IMR-90 (cell line): ENCODE measurements around the gene PTPN13. TPM values are rescaled to one million over a fixed set of nuclear protein-coding genes. Genes with fewer than 3 reads are reported as not detected.

Experiments used
- ATAC-seq: fragments of 200-7000 bp; cut with Tn5 transposase; 2 replicates; pipeline ENCODE4 v1.9.1; 2020; ENCODE audit warnings: low read depth, mild to moderate bottlenecking, moderate library complexity
- BruUV-seq: library from RNA; stranded (reverse); fragments of 400-500 nt; replicated peaks from 2 replicates; lab custom pipeline; 2021; lab: Mats Ljungman, UMichigan
- CTCF ChIA-PET: fragments of 300-600 bp; formaldehyde crosslinking; extraction: SDS; loops from one replicate; lab custom pipeline; 2021; ENCODE audit warnings: antibody characterized with exemption; lab: Yijun Ruan, JAX
- POLR2A ChIA-PET: fragments of 300-600 bp; sonication (Branson Sonifier 250); formaldehyde crosslinking; loops from one replicate; lab custom pipeline; 2022; ENCODE audit warnings: antibody characterized with exemption; ENCODE audit not compliant: unreplicated experiment; lab: Charles Lee
- DNase-seq: peaks from one replicate; pipeline ENCODE4 v3.0.0; 2013
- H2AFZ ChIP-seq: replicated peaks from 2 replicates; pipeline ENCODE3; 2013; ENCODE audit warnings: low read length, mild to moderate bottlenecking; ENCODE audit not compliant: poor library complexity
- H2AK5ac ChIP-seq: 2 replicates; pipeline ENCODE4 v1.6.1; 2013; ENCODE audit warnings: low read depth, low read length, inconsistent platforms
- H2AK9ac ChIP-seq: replicated peaks from 2 replicates; pipeline ENCODE3; 2013; ENCODE audit warnings: mild to moderate bottlenecking, low read depth, low read length, moderate library complexity; ENCODE audit not compliant: poor library complexity
- H2BK120ac ChIP-seq: 2 replicates; pipeline ENCODE4 v1.6.1; 2013; ENCODE audit warnings: low read depth, low read length, inconsistent platforms
- H2BK15ac ChIP-seq: 3 replicates; pipeline ENCODE4 v1.6.1; 2013; ENCODE audit warnings: low read depth, low read length, inconsistent platforms
- H2BK20ac ChIP-seq: 2 replicates; pipeline ENCODE4 v1.6.1; 2013; ENCODE audit warnings: low read depth, mild to moderate bottlenecking, inconsistent platforms, low read length, moderate library complexity
- H2BK5ac ChIP-seq: 2 replicates; pipeline ENCODE4 v1.6.1; 2013; ENCODE audit warnings: mild to moderate bottlenecking, low read depth, low read length, inconsistent platforms; ENCODE audit not compliant: poor library complexity, severe bottlenecking
- H3K14ac ChIP-seq: replicated peaks from 2 replicates; pipeline ENCODE4 v1.6.1; 2013; ENCODE audit warnings: low read depth, low read length, inconsistent platforms
- H3K18ac ChIP-seq: 2 replicates; pipeline ENCODE4 v1.6.1; 2013; ENCODE audit warnings: low read depth, low read length, control low read depth
- H3K23ac ChIP-seq: 2 replicates; pipeline ENCODE4 v1.6.1; 2013; ENCODE audit warnings: low read depth, low read length, inconsistent platforms
- H3K27ac ChIP-seq: 2 replicates; pipeline ENCODE4 v1.5.1; 2013; ENCODE audit warnings: mild to moderate bottlenecking, control low read depth, low read length; ENCODE audit not compliant: insufficient read depth
- H3K27me3 ChIP-seq: 2 replicates; pipeline ENCODE4 v1.6.1; 2013; ENCODE audit warnings: low read length; ENCODE audit not compliant: control insufficient read depth, insufficient read depth
- H3K36me3 ChIP-seq: 2 replicates; pipeline ENCODE4 v1.6.1; 2013; ENCODE audit warnings: low read length, mixed read lengths; ENCODE audit not compliant: control insufficient read depth, insufficient read depth
- H3K4ac ChIP-seq: 2 replicates; pipeline ENCODE4 v1.6.1; 2013; ENCODE audit warnings: low read depth, low read length, inconsistent platforms
- H3K4me1 ChIP-seq: 2 replicates; pipeline ENCODE4 v1.6.1; 2013; ENCODE audit warnings: low read length, mixed read lengths; ENCODE audit not compliant: control insufficient read depth, insufficient read depth
- H3K4me2 ChIP-seq: 2 replicates; pipeline ENCODE4 v1.6.1; 2013; ENCODE audit warnings: low read depth, mild to moderate bottlenecking, control low read depth, low read length, moderate library complexity
- H3K4me3 ChIP-seq: 2 replicates; pipeline ENCODE4 v1.5.1; 2013; ENCODE audit warnings: low read depth, mild to moderate bottlenecking, control low read depth, low read length, moderate library complexity; ENCODE audit not compliant: insufficient read depth
- H3K56ac ChIP-seq: 2 replicates; pipeline ENCODE4 v1.6.1; 2013; ENCODE audit warnings: low read length, inconsistent platforms; ENCODE audit not compliant: insufficient read depth; ENCODE audit errors: extremely low read depth
- H3K79me1 ChIP-seq, 2 experiments: 2 replicates each; pipeline ENCODE4 v1.6.1; 2013; ENCODE audit warnings: low read length in 2 of 2, inconsistent platforms in 1 of 2, low read depth in 1 of 2
- H3K9ac ChIP-seq: 2 replicates; pipeline ENCODE4 v1.6.1; 2013; ENCODE audit warnings: low read depth, low read length, control low read depth
- H3K9me1 ChIP-seq: 2 replicates; pipeline ENCODE4 v1.6.1; 2013; ENCODE audit warnings: low read length, inconsistent platforms; ENCODE audit not compliant: insufficient read depth
- H3K9me3 ChIP-seq: 2 replicates; pipeline ENCODE4 v1.6.1; 2013; ENCODE audit warnings: low read length; ENCODE audit not compliant: control insufficient read depth, insufficient read depth
- H4K20me1 ChIP-seq: 2 replicates; pipeline ENCODE4 v1.6.1; 2013; ENCODE audit warnings: low read length, inconsistent platforms; ENCODE audit not compliant: insufficient read depth
- H4K5ac ChIP-seq: 2 replicates; pipeline ENCODE4 v1.6.1; 2013; ENCODE audit warnings: mild to moderate bottlenecking, low read depth, low read length, control low read depth
- H4K8ac ChIP-seq, 2 experiments: 2 replicates each; pipeline ENCODE4 v1.6.1; 2013; ENCODE audit warnings: low read depth in 2 of 2, low read length in 2 of 2, control low read depth in 1 of 2, inconsistent platforms in 1 of 2
- H4K91ac ChIP-seq: 2 replicates; pipeline ENCODE4 v1.6.1; 2013; ENCODE audit warnings: low read depth, low read length, inconsistent platforms; ENCODE audit not compliant: insufficient read depth
- MXI1 ChIP-seq: IDR thresholded peaks from 2 replicates; pipeline ENCODE4 v1.6.1; 2012; ENCODE audit warnings: low read depth, mild to moderate bottlenecking, low read length, moderate library complexity, borderline replicate concordance
- RFX5 ChIP-seq: IDR thresholded peaks from 2 replicates; pipeline ENCODE4 v1.8.0; 2012; ENCODE audit warnings: low read depth, mild to moderate bottlenecking, low read length, moderate library complexity
- WGBS, 2 experiments: methylation state at CpG; one replicate each; pipeline versions ENCODE4 v1.1.5 to v1.1.7; 2013; ENCODE audit warnings: missing lambda C conversion rate in 2 of 2; ENCODE audit not compliant: insufficient read length in 1 of 2; ENCODE audit errors: extremely low coverage in 2 of 2; 5-methylcytosine and 5-hydroxymethylcytosine counted together
- dilution Hi-C: fragments of 300-500 bp; cut with HindIII; formaldehyde crosslinking; loops from one replicate; pipeline ENCODE4 v1.14.3; 2018; ENCODE audit warnings: low sequenced_read_pairs; ENCODE audit not compliant: unreplicated experiment
- in situ Hi-C: fragments of 300-500 bp; cut with MboI; formaldehyde crosslinking; loops from 3 replicates; pipeline ENCODE4 v1.14.3; 2019; ENCODE audit warnings: low sequenced_read_pairs, inconsistent platforms, mixed read lengths
- intact Hi-C: fragments of 100-400 bp; cut with micrococcal nuclease; formaldehyde crosslinking; loops from 2 replicates; pipeline ENCODE4 v1.10.0; 2022
- polyA plus RNA-seq, 3 experiments: library from polyadenylated mRNA; depleted of rRNA; stranded (reverse); fragments of >200 nt; gene quantifications; 2 replicates each; pipeline ENCODE4 v1.2.3, GENCODE V29; 2012; ENCODE audit warnings: low replicate concordance in 1 of 3
- total RNA-seq: library from RNA; depleted of rRNA; stranded (reverse); fragments of >200 nt; gene quantifications from 2 replicates; pipeline ENCODE4 v1.2.3, GENCODE V29; 2012

The PTPN13 gene
- total and polyA plus RNA-seq, 2 of the 4 experiments (the other 2 are of a cell fraction): 7.7 to 29.0 TPM

- in situ Hi-C loops: no loop called here
- H2AK5ac ChIP-seq: no peak overlapping the region
- no peak overlapping the region for H3K18ac ChIP-seq
- H2BK120ac ChIP-seq: no peak overlapping the region
- no peaks in the 10 kb centered on the region for H3K9me3 ChIP-seq
- dilution Hi-C loops: no loop called here
- ChIA-PET POLR2A (no interaction called here), CTCF (no interaction called here)
- H3K56ac ChIP-seq: no peak overlapping the region
- H3K9me1 ChIP-seq: no peaks in the 10 kb centered on the region
- no peak overlapping the region for H4K5ac ChIP-seq
- no peaks in the 10 kb centered on the region for H3K79me1 ChIP-seq
- no peak overlapping the region for H3K23ac ChIP-seq
- no peak overlapping the region for H2AK9ac ChIP-seq
- intact Hi-C loops: no loop called here
- no peaks in the 10 kb centered on the region for H3K27me3 ChIP-seq
- no peak overlapping the region for H3K4ac ChIP-seq
- no peak overlapping the region for H3K14ac ChIP-seq
- H3K4me3 ChIP-seq: no peak overlapping the region
- H3K27ac ChIP-seq: no peak overlapping the region
- no peak overlapping the region for H4K8ac ChIP-seq
- H2BK20ac ChIP-seq: no peak overlapping the region
- WGBS, 2 experiments: 95% methylated on average over 6 of the region's 8 CpGs; no CpG with 5 or more reads in 1 of the 2 experiments
- H3K4me2 ChIP-seq: no peak overlapping the region
- no peak for DNase-seq
- no peak overlapping the region for H2BK5ac ChIP-seq
- 0 out of 2 replicates have a peak, but pooled peaks cover 2% of the 10 kb centered on the region for H3K4me1 ChIP-seq
- no peak overlapping the region for H4K91ac ChIP-seq
- no peaks in the 10 kb centered on the region for H4K20me1 ChIP-seq
- H2BK15ac ChIP-seq: no peak overlapping the region
- H2AFZ ChIP-seq: no peak overlapping the region
- no peak for TF ChIP-seq MXI1
- no peak for TF ChIP-seq RFX5
- BruUV-seq: no TSS peak
- no peak overlapping the region for H3K9ac ChIP-seq
- no peak for ATAC-seq
- H3K36me3 ChIP-seq: peaks cover 15% of the 10 kb centered on the region
These were observed 197.0 kb downstream of the PTPN13 start for GRCh38 chr4:86791126-86791525.
